GM15510 (cell line): ENCODE measurements around the gene PRLR.

ENCODE experiments used
- POLR2A ChIP-seq: IDR thresholded peaks from 3 replicates; pipeline ENCODE4 v1.6.1; 2011; ENCODE audit warnings: borderline replicate concordance; ENCODE audit not compliant: insufficient read length; ENCODE audit errors: extremely low read depth

Gene PRLR

GRCh38 chr5:35131723-35132122 is 98.6 kb downstream of the PRLR start:
- no peak for TF ChIP-seq POLR2A

DNA sequence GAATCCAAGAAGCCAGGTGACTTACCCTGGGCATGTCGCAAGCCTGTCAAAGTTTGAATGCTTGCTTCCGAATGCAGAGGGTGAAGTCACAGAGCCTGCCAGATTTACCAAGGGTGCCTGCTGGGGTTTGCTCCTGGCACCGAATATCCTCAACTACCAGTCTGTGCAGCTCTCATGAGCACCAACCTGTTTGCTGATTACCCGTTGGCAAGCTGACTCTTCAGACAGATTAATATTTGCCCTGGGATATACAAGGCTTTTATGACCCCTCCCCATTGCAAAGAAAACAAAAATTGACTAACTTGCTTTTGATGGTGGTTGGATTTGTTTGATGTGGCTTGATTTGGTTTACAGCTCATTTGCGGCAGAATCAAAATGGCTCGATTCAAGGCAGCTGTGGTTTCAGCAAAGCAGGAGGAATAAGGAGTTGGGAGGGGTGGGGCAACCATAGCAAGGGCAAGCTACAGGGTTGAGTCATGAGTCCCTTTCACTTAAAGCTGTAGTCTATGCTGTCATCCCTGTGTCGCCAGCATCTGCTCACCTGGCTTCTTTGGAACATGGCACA is 100.3 kb downstream of the PRLR start:
- no peak for TF ChIP-seq POLR2A

- no peak for TF ChIP-seq POLR2A
Measured at GRCh38 chr5:35129276-35129675, 101.0 kb downstream of the PRLR start.

- TF ChIP-seq POLR2A, result no peak
Measured at GRCh38 chr5:35127006-35127405, 103.3 kb downstream of the PRLR start.

DNA sequence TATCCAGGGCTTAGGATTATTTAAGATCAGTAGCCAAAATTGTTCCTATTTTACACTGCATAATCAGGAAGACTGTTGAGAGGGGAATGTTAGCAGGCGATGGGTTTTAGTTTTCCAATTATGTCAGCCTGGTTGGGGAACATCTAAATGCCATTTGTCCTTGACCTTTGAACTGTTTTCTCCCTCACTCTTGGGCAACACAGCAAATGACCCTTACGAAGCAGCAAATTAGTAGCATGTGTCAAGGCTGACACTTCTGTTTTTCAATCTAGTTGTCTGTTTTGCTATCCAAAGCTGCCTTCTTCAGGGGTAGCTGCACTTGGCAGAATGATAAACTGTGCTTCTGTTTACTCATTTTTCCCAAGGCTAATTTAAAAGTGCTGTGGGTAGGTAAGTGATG is 104.5 kb downstream of the PRLR start:
- TF ChIP-seq POLR2A, result no peak

- no peak for TF ChIP-seq POLR2A
Measured at GRCh38 chr5:35124932-35125331, 105.4 kb downstream of the PRLR start.

- no peak for TF ChIP-seq POLR2A
Measured at GRCh38 chr5:35122819-35123218, 107.5 kb downstream of the PRLR start.

- TF ChIP-seq POLR2A, result no peak
Measured at GRCh38 chr5:35120715-35121114, 109.6 kb downstream of the PRLR start.

GRCh38 chr5:35117967-35118366 is 112.3 kb downstream of the PRLR start:
- no peak for TF ChIP-seq POLR2A

DNA sequence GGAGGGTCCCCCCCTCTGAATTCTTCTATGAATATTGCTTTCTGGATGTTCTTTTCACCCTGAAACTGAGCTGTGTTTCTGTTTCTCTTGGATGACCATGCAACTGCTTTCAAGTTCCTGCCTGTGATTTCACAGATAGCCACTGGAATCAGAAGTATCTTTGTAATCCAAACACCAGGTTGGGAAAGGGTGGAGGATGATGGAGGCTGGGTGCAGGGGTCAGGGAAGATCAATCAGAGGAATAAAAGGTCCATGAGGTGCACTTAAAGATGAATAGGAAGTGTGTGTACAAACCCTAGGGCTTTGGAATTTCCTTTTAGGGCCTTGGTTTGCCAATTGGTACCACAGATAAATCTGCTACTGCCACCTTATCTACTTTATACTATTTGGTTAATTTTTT is 114.4 kb downstream of the PRLR start:
- no peak for TF ChIP-seq POLR2A

DNA sequence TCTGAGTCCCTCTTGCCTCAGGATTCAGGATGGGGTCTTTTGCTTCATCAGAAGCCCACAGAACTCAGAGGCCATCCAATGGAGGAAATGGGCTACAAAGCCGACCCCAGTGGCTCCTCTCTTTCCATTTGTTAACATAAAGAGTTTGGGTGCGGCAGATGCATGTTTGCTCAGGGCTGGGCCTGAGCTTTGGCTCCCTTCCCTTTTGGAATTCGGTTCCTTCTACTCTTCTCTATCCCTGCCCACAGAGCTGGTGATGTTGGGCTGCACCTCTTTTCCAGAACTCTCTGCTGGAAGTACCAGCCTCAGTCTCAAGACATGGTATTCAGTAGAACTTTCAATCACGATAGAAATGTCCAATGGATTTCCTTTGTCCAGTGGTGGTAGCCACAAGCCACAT is 115.6 kb downstream of the PRLR start:
- TF ChIP-seq POLR2A, result no peak

DNA sequence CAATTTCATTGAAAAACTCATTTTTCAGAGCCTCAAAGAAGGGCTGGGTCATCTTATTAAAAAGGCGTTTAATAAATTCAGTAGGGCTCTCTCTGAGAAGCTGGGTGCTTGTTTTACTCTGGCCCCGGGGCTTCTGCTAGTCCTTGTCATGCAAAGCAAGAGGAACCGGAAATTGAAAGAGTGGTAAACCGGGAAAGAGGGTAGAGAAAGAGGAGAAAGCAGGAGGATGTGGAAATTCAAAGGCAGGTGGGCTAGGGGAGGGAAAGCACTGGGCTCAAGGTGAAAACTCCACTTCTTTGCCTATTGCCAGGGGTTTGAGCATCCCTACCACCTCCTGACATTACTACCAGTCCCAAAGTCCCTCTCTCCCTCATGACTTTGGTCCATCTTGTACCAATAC is 118.0 kb downstream of the PRLR start:
- no peak for TF ChIP-seq POLR2A

- TF ChIP-seq POLR2A, result no peak
Measured at GRCh38 chr5:35103637-35104299, 126.5 kb downstream of the PRLR start.

DNA sequence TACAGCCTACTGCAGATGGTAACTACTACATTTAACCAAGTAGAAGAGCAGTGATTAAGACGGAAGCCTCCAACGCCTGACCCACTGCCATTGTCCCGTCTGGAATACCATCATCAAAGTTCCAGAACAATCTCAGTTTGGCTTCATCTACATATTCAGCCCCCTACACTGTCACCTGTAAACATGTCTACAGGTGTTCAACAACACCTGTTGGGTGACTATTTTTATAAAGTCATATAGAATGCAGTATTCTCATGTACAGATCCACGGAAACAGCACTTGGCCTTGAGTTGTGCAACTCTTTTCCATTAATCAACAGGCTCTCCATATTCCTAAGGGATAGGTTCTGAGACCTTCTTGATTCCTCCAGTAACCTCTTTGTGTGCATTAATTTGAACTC is 129.3 kb downstream of the PRLR start:
- no peak for TF ChIP-seq POLR2A

GRCh38 chr5:35098214-35098613 is 132.1 kb downstream of the PRLR start:
- no peak for TF ChIP-seq POLR2A

GRCh38 chr5:35096932-35097331 is 133.4 kb downstream of the PRLR start:
- no peak for TF ChIP-seq POLR2A

- no peak for TF ChIP-seq POLR2A
Measured at GRCh38 chr5:35096216-35096615, 134.1 kb downstream of the PRLR start.

GRCh38 chr5:35095366-35095765 is 134.9 kb downstream of the PRLR start:
- no peak for TF ChIP-seq POLR2A

GRCh38 chr5:35094948-35095347 is 135.3 kb downstream of the PRLR start:
- no peak for TF ChIP-seq POLR2A
